Activated T-cell treated with anti-CD3 and anti-CD28 coated beads for 24 hours (primary cell): Measurements from ENCODE around the gene NOS1.
"Not testable (repeated sequence)": the region's sequence is repeated elsewhere in the genome, so short reads cannot be mapped to it uniquely, and the experiment has no call there.

ENCODE experiments used
- DNase-seq: peaks from one replicate; pipeline ENCODE4 v3.0.0-alpha.2; 2020; ENCODE audit warnings: low read depth

NOS1 gene

GRCh38 chr12:117208811-117209455 is 152.5 kb downstream of the NOS1 start:
- no peak for DNase-seq

GRCh38 chr12:117208206-117208605 is 153.2 kb downstream of the NOS1 start:
- no peak for DNase-seq

GRCh38 chr12:117207675-117208074 is 153.8 kb downstream of the NOS1 start:
- no peak for DNase-seq

DNA sequence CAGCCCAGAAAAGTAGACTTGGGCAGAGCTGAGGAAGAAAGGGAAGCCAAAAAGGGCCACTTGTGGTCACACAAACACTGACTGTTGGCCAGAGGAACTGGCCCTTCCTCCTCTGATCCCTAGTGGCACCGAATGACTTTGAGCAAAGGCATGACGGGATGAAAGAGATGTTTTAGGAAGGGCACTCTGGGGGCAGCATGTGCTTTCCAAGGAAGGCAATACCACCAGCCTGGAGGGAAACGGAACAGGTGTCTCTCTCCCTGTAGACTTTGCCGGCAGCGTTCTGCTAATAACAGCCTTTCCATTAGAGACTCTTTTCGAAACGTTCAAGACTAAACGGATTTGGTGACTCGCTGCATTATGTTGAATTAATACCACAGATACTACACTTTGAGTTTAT is 158.9 kb downstream of the NOS1 start:
- no peak for DNase-seq

DNA sequence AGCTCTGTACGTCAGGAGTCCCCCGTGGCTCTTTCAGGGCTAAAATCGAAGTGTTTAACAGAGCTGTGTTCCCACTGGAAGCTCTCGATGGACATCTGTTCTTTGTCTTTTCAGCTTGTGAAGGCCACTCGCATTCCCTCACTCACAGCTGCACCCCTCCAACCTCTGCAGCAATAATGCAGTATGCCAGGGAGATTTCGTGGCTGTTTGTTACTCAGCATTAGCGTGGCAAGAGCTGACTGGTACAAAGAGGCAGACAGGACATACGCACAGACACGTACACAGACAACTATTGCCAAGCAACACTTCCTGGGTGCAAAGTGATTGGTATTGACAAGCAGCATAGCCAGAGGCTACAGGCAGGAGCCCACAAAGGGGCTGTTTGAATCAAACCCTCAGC is 159.4 kb downstream of the NOS1 start:
- no peak for DNase-seq

DNA sequence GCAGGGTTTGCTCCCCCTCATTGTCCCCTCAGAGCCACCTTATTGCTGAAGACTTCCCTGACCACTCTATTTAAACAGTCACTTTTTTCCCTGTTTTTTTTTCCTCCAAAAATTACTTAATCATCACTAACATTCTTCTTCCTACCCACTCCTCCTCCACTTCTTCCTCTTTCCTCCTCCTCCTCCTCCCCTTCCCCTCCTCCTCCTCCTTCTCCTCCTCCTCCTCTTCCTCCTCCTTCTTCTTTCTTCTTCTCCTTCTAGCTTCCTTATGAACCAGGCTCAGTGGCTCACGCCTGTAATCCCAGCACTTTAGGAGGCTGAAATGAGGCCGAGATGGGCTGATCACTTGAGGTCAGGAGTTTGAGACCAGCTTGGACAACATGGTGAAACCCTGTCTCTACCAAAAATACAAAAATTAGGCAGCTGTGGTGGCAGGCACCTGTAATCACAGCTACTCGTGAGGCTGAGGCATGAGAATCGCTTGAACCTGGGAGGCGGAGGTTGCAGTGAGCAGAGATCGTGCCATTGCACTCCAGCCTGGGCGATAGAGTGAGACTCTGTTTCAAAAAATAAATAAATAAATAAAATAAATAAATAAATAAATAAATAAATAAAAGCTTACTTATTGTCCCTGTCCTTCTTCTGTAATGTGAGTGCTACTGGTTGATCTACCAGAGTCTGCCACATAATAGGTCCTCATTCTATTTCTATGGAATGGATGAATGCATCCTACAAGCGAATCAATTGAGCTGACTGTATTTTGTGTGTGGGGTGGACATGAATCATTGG is 161.3 kb downstream of the NOS1 start:
- DNase-seq = not testable (repeated sequence)

GRCh38 chr12:117196334-117196733 is 165.1 kb downstream of the NOS1 start:
- not testable (repeated sequence) for DNase-seq

DNA sequence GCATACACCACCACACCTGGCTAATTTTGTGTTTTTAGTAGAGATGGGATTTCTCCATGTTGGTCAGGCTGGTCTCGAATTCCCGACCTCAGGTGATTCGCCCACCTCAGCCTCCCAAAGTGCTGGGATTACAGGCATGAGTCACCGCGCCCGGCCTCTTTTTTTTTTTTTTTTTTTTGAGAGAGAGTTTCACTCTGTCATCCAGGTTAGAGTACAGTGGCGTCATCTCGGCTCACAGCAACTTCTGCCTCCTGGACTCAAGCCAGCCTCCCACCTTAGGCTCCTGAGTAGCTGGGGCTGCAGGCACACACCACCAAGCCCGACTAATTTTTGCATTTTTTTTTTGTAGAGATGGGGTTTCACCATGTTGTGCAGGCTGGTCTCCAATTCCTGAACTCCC is 166.4 kb downstream of the NOS1 start:
- not testable (repeated sequence) for DNase-seq

DNA sequence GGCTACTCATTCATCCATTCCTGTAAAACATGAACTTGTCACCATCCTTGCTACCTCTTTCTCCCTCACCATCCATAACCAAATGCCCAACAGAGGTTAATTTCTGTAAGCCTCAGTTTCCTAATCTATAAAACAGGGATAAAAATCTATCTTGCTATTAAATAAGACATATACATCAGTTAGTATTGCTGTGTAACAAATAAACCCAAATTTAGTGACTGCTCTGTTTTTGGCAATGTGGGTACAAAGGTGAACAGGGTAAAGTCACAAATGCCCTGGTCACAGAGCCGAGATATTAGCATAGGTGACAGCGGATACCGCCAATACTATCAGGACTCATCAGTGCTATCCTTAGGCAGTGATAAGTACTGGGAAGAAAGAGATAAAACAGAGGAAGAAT is 167.5 kb downstream of the NOS1 start:
- no peak for DNase-seq

- DNase-seq = not testable (repeated sequence)
Observed at GRCh38 chr12:117192581-117192980, 168.8 kb downstream of the NOS1 start.

DNA sequence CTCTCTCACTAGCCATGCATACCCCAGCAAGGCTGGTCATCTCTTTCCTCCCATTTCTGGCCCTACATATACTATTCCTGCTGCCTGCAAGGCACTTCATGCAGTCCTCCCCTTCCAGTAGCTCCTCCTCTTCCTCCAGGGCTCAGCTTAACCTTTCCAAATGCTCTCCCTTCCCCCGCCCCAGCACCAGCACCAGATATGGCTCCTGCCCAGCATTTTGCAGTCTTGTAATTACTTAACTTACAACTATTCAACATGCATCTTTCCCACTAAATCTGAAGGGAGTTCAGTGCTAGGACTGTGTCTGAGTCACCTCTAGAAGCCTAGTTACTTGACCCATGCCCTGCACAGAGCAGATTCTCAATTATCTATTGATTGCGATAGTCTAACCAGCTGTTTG is 169.4 kb downstream of the NOS1 start:
- no peak for DNase-seq

DNA sequence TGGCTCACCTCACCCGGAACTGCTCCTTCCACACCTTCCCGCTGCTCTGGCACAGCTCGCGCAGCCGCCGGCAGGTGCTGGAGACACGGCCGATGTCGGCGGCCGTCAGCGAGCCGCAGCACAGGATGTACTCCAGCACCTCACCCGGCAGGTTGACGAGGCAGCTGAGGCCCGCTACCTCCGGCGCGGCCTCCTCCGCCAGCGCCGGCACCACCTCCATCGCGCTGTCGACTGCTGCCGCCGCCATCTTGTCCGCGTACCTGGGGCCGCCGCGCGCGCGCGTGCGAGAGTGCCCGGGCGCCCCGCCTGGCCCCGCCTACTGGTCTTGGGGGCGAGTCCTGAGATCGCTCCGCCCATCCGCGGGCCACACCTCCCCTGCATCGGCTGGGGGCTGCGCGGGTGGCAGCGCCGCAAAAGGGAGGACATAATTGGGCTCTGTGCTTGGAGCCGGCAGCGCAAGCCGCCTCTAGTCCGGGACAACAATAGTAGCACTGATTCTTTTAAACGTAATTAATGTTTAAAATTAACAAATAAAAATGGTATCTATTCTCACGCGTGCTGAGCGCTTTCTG is 171.1 kb downstream of the NOS1 start, which contains the start of gene FBXO21:
FBXO21 (minus strand) TSS at position 261 of the 572 bp plus-strand sequence; CDS start at position 247, 14 bp downstream.
- DNase-seq = peak; percentile 91

DNA sequence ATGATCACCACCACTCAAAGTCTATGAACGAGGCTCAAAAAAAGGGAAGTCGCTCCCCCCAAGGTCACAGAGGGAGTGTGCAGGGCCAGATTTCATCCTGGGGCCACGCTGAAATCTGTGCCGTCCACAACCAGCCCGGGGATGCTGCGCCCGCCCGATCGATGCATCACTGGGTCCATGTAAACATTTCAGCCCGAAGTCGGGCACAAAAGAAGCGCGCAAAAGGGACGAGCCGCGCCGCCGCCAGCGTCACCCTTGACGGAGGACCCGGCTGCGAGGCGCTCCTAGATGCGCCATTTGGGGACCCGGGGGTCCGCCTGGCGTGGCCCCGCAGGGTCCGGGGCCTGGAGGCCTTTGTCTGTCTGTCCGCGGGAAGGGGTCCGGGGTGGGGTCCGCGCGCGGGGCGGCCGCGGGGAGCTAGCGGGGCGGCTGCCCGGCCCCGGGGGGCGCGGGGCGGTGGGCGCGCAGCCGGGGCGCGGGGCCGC is 171.7 kb downstream of the NOS1 start:
- peak; percentile 16 for DNase-seq

- no peak for DNase-seq
Observed at GRCh38 chr12:117188961-117189724, 172.3 kb downstream of the NOS1 start.

GRCh38 chr12:117188121-117188665 is 173.2 kb downstream of the NOS1 start:
- DNase-seq = no peak

DNA sequence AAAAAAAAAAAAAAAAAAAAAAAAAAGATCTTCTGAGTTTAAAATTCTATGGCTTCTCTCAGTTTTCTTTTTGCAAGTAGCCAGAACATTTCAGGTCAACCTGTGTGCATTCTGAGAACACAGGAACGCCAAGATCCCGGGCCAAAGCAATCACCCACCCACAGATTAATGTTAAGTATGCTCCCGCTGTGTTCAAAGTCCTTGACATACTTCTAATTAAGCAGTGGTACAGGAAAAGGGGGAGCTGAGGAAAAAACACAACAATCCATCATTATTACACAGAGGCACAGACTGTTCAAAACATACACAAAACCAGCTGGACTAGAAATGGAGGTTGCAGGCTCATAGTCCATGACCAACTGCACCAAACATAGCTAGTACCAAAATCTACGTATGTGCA is 174.0 kb downstream of the NOS1 start:
- no peak for DNase-seq

DNA sequence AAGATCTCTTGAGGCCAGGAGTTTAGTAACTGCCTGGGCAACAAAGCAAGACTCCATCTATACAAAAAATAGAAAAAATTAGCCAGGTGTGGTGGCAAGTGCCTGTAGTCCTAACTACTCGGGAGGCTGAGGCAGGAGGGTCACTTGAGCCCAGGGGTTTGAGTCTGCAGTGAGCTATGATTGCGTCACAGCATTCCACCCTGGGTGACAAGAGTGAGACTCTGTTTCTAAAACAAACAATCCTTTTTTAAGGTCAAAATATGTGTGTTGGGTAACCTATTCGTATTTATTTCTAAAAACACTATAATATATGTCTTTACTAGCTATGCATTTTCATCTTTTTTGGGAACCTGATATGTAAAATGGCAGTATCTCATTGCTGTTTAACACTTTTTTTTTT is 178.6 kb downstream of the NOS1 start:
- no peak for DNase-seq

DNA sequence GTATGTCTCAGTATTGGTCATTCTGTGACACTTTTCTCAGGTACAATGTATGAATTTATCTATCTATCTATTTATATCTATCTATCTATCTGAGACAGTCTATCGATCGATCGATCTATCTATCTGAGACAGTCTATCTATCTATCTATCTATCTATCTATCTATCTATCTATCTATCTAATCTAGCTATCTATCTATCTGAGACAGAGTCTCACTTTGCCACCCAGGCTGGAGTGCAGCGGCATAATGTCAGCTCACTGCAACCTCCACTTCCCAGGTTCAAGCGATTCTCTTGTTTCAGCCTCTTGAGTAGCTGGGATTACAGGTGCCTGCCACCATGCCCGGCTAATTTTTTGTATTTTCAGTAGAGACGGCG is 180.0 kb downstream of the NOS1 start:
- not testable (repeated sequence) for DNase-seq

DNA sequence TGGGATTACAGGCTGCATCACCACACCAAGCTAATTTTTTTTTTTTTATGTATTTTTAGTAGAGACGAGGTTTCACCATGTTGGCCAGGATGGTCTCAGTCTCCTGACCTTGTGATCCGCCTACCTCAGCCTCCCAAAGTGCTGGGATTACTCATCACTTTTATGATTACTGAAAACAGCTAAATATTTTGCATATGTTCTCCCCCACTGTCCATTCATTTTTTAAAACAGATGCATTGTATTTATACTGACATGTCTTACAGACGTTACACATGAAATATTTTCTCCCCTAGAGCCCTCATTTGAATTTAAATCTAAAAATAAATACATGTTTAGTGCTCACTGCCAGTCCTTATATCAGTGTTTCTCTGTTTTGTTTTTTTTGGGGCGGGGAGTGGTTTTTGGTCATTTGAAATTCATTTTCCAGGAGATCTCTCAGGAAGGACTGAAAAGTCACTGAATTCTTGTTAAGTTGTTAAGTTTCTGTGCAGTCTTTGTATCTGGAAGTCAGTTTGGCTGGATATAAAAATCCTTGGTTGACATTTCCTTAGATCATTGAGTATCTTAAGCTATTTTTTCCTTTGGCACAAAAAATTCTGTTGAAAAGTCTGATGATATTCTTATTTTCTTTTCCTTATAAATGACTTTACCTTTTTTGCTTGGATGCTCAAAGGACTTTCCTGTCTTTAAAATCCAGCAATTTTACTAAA is 180.5 kb downstream of the NOS1 start:
- no peak for DNase-seq

GRCh38 chr12:117178745-117179144 is 182.7 kb downstream of the NOS1 start:
- DNase-seq = no peak

GRCh38 chr12:117178301-117178700 is 183.1 kb downstream of the NOS1 start:
- DNase-seq = no peak
